HS-5 (cell line): ENCODE results near the gene ZDHHC8.

Experiments
- DNase-seq: peaks from one replicate; pipeline ENCODE4 v3.0.0-alpha.2; 2012; ENCODE audit warnings: low read depth

The ZDHHC8 gene

GRCh38 chr22:20131597-20131858 lies at the start of gene ZDHHC8:
ZDHHC8 (plus strand) TSS chr22:20131804; CDS start chr22:20131948, 144 bp downstream.
- no peak for DNase-seq

- no peak for DNase-seq
Measured at GRCh38 chr22:20083157-20083890, 48.3 kb upstream of the ZDHHC8 start.

GRCh38 chr22:20083891-20084546 lies 47.6 kb upstream of the ZDHHC8 start:
- no peak for DNase-seq

GRCh38 chr22:20084547-20085413 lies 46.8 kb upstream of the ZDHHC8 start:
- DNase-seq, result no peak

- DNase-seq, result no peak
Measured at GRCh38 chr22:20085651-20086050, 46.0 kb upstream of the ZDHHC8 start.

- DNase-seq, result no peak
Measured at GRCh38 chr22:20086101-20086599, 45.5 kb upstream of the ZDHHC8 start.

- DNase-seq, result no peak
Measured at GRCh38 chr22:20086763-20087162, 44.8 kb upstream of the ZDHHC8 start.

- no peak for DNase-seq
Measured at GRCh38 chr22:20087319-20088262, 44.0 kb upstream of the ZDHHC8 start.

- no peak for DNase-seq
Measured at GRCh38 chr22:20088263-20088648, 43.3 kb upstream of the ZDHHC8 start.

GRCh38 chr22:20089226-20089976 lies 42.2 kb upstream of the ZDHHC8 start:
- DNase-seq, result no peak

- DNase-seq, result no peak
Measured at GRCh38 chr22:20089977-20090729, 41.5 kb upstream of the ZDHHC8 start.

- no peak for DNase-seq
Measured at GRCh38 chr22:20090730-20091240, 40.8 kb upstream of the ZDHHC8 start.

GRCh38 chr22:20091690-20092476 lies 39.7 kb upstream of the ZDHHC8 start:
- DNase-seq, result no peak

GRCh38 chr22:20092477-20092854 lies 39.1 kb upstream of the ZDHHC8 start:
- DNase-seq, result no peak

- DNase-seq, result no peak
Measured at GRCh38 chr22:20093418-20094196, 38.0 kb upstream of the ZDHHC8 start.

GRCh38 chr22:20094197-20094807 lies 37.3 kb upstream of the ZDHHC8 start:
- no peak for DNase-seq

GRCh38 chr22:20095521-20095920 lies 36.1 kb upstream of the ZDHHC8 start:
- no peak for DNase-seq
